ENCODE results near the gene ARHGAP1.

Gene ARHGAP1

DNA sequence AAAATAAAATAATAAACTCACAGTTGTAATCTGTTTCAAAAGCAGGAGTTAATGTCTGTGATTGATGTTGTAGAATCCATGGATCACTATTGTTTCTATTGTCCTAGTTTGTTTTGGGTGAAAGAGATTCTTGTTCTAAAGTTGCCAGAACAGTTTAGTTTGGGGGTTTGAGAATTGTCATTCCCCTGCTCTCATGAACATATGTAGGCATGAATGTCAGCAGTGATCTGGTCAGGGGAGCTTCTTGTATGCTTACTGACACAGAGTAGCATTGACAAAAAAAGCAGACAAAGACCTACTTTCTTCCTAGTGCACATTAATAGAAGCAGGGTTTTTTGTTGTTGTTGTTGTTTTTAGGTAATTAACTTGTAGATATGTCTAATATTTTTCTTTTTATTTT is 38.6 kb downstream of the ARHGAP1 start:
- TF ChIP-seq, protein P1, sequence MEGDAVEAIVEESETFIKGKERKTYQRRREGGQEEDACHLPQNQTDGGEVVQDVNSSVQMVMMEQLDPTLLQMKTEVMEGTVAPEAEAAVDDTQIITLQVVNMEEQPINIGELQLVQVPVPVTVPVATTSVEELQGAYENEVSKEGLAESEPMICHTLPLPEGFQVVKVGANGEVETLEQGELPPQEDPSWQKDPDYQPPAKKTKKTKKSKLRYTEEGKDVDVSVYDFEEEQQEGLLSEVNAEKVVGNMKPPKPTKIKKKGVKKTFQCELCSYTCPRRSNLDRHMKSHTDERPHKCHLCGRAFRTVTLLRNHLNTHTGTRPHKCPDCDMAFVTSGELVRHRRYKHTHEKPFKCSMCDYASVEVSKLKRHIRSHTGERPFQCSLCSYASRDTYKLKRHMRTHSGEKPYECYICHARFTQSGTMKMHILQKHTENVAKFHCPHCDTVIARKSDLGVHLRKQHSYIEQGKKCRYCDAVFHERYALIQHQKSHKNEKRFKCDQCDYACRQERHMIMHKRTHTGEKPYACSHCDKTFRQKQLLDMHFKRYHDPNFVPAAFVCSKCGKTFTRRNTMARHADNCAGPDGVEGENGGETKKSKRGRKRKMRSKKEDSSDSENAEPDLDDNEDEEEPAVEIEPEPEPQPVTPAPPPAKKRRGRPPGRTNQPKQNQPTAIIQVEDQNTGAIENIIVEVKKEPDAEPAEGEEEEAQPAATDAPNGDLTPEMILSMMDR (IDR thresholded peaks at IDR 0.05; ENCODE audit: low read depth, low read length, missing control alignments), result no peak
- DNase-seq, result no peak
- peaks cover 51% of the 10 kb centered on the region for H3K36me3 ChIP-seq (replicated peaks)
- no peak overlapping the region for H3K27ac ChIP-seq
- H3K27me3 ChIP-seq (replicated peaks), result no peaks in the 10 kb centered on the region
- no peak overlapping the region for H3K4me3 ChIP-seq (ENCODE audit: low read depth, low read length)
- in situ Hi-C loops (cut with HindIII; ENCODE audit: low pct_ligation_motif_present, low sequenced_read_pairs), result no loop called here

DNA sequence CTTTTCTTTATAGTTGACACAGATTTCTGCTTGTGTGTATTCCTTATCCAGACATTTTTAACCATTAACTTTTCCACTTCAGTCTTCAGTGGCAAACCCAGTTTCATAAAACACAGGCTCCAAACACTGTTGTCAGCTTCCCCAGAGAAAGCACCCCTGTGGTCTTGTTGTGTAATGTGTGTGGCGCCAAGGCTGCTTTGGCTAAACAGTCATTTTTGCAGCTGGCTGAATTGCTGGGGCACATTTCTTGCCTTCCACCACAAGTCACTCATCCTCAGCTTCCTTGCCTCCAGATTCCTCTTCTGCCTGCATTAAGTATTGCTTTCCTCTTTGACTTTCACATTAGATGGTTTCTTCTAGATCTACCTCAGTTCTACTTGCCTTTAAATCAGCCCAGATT is 40.5 kb downstream of the ARHGAP1 start:
- no peak overlapping the region for H3K4me3 ChIP-seq (ENCODE audit: low read depth, low read length)
- in situ Hi-C loops (cut with HindIII; ENCODE audit: low pct_ligation_motif_present, low sequenced_read_pairs), result no loop called here
- H3K27me3 ChIP-seq (replicated peaks), result no peaks in the 10 kb centered on the region
- TF ChIP-seq, protein P1 (IDR thresholded peaks at IDR 0.05; ENCODE audit: low read depth, low read length, missing control alignments), result no peak
- DNase-seq, result peak; percentile 51
- peaks cover 57% of the 10 kb centered on the region for H3K36me3 ChIP-seq (replicated peaks)
- no peak overlapping the region for H3K27ac ChIP-seq

DNA sequence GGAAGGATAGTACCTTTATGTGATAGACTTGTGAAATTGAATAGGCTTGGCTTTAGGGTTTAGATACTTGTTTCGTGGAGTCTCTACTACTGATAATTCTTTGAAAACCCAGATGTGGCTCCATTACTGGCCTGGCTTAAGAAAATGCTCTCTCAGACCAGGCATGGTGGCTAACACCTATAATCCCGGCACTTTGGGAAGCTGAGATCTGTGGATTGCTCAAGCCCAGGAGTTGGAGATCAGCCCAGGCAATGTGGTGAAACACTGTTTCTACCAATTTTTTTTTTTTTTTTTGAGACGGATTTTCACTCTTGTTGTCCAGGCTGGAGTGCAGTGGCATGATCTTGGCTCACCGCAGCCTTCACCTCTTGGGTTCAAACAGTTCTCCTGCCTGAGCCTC is 42.2 kb downstream of the ARHGAP1 start:
- Histone ChIP-seq H3K27ac (peak overlapping the region; percentile 21), H3K4me3 (ENCODE audit: low read depth, low read length) (no peak overlapping the region), H3K27me3 (replicated peaks) (no peaks in the 10 kb centered on the region), H3K36me3 (replicated peaks) (peaks cover 63% of the 10 kb centered on the region)
- in situ Hi-C loops (cut with HindIII; ENCODE audit: low pct_ligation_motif_present, low sequenced_read_pairs), result no loop called here
- DNase-seq, result peak; percentile 48
- TF ChIP-seq, protein P1 (IDR thresholded peaks at IDR 0.05; ENCODE audit: low read depth, low read length, missing control alignments), result no peak

DNA sequence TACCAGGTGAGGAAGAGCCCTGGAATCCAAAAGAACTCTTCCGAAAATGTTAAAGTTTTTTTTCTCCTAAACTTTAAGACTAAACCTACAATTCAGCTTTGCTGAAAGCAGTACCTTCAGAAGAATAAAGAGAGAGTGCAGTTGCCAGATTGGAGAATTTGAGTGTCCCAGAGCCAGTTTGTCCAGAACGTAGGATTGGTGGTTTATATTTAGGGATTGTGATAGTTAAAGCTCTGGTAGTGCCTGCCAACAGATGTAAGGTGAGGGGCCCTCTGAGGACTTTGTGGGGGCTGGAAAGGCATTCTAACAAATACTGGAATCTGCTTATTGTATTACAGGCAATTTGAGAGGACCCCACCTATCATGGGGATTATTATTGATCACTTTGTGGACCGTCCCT is 43.2 kb downstream of the ARHGAP1 start:
- TF ChIP-seq, protein P1 (IDR thresholded peaks at IDR 0.05; ENCODE audit: low read depth, low read length, missing control alignments), result no peak
- Histone ChIP-seq H3K4me3 (ENCODE audit: low read depth, low read length) (no peak overlapping the region), H3K36me3 (replicated peaks) (peaks cover 65% of the 10 kb centered on the region), H3K27me3 (replicated peaks) (no peaks in the 10 kb centered on the region), H3K27ac (no peak overlapping the region)
- in situ Hi-C loops (cut with HindIII; ENCODE audit: low pct_ligation_motif_present, low sequenced_read_pairs), result no loop called here
- no peak for DNase-seq

DNA sequence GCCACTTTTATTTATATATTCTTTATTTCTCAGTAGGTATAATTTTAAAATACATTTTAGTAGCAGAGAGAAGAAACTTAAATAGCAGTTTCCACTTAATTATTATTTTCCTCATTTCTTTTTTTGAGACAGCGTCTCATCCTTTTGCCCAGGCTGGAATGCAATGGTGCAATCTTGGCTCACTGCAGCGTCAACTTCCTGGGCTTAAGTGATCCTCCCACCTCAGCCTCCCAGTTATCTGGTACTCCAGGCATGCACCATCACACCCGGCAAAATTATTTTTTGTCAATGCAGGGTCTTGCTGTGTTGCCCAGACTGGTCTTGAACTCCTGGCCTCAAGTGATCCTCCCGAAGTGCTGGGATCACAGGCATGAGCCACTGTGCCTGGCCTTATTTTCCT is 44.8 kb downstream of the ARHGAP1 start:
- H3K27ac ChIP-seq, result no peak overlapping the region
- no peaks in the 10 kb centered on the region for H3K27me3 ChIP-seq (replicated peaks)
- TF ChIP-seq, protein P1 (IDR thresholded peaks at IDR 0.05; ENCODE audit: low read depth, low read length, missing control alignments), result no peak
- no peak for DNase-seq
- peaks cover 68% of the 10 kb centered on the region for H3K36me3 ChIP-seq (replicated peaks)
- in situ Hi-C loops (cut with HindIII; ENCODE audit: low pct_ligation_motif_present, low sequenced_read_pairs), result no loop called here
- H3K4me3 ChIP-seq (ENCODE audit: low read depth, low read length), result no peak overlapping the region

DNA sequence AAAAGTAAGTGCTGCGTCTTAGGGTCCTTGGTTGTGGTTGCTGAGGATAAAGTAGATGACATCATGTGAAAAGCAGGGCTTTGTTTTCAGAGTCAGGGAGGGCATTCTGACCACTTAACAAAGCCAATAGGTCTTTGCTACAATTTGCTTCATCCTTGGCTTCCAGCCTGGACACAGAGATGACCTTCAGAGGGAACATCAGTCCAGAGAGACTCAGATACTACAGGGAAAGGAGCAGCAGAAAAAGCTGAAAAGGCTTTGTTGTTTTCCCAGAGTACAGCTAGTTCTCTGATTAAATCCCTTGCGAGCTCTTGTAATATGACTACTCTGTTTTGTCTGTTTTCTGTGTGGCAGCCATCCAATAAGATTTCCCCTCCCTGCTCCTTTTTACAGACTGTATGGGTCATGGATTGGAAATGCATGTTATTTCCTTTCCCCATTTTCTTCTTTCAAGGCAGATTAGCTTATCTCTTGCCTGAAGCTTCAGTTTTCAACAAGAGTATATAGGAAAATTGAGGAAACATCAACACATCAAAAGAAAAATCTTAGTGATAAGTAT is 51.2 kb downstream of the ARHGAP1 start:
- peak; percentile 98 for DNase-seq
- no peaks in the 10 kb centered on the region for H3K27me3 ChIP-seq (replicated peaks)
- peaks cover 36% of the 10 kb centered on the region for H3K36me3 ChIP-seq (replicated peaks)
- no peak overlapping the region for H3K4me3 ChIP-seq (ENCODE audit: low read depth, low read length)
- TF ChIP-seq, protein P1 (IDR thresholded peaks at IDR 0.05; ENCODE audit: low read depth, low read length, missing control alignments), result no peak
- in situ Hi-C loops (cut with HindIII; ENCODE audit: low pct_ligation_motif_present, low sequenced_read_pairs), result no loop called here
- peak overlapping the region; percentile 89 for H3K27ac ChIP-seq
